GM19043 (cell line): ENCODE data around the gene ASCC1.

Experiments
- ATAC-seq: cut with Tn5 transposase; IDR thresholded peaks from one replicate; pipeline ENCODE4 v1.9.1; 2021; ENCODE audit warnings: low read depth; ENCODE audit not compliant: unreplicated experiment

Gene ASCC1

GRCh38 chr10:72086466-72087391 is 129.3 kb downstream of the ASCC1 start:
- ATAC-seq, result no peak

DNA sequence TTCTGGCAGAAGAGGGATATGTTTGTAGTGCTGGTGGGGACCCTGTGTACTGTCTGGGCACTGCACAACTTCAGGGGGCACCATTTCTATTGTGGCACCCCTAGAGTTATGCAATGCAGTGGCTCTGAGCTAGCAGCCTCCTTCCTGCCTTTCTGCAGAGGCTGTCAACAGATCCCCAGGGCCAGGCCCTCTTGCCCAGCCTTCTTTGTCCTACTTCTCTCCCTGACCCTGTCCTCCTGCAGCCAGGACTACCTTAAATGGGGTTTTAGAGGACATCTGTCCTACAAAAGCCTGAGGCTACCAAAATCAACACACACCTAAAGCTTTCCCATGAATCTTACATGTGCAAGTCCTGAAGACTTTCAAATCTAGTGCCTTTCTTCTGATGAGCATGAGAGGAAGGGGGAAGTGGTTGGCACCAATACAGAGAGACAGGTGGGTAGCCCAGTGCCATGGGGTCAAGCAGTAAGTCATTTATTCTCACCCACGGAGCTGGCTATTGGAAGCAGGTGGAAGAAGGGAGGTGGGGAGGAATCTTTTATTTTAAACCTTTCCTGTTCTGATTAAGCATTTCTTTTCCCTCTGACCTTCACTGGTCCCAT is 130.1 kb downstream of the ASCC1 start:
- no peak for ATAC-seq

- ATAC-seq, result no peak
Measured at GRCh38 chr10:72085166-72085565, 130.9 kb downstream of the ASCC1 start.

GRCh38 chr10:72083790-72084459 is 132.2 kb downstream of the ASCC1 start:
- no peak for ATAC-seq

DNA sequence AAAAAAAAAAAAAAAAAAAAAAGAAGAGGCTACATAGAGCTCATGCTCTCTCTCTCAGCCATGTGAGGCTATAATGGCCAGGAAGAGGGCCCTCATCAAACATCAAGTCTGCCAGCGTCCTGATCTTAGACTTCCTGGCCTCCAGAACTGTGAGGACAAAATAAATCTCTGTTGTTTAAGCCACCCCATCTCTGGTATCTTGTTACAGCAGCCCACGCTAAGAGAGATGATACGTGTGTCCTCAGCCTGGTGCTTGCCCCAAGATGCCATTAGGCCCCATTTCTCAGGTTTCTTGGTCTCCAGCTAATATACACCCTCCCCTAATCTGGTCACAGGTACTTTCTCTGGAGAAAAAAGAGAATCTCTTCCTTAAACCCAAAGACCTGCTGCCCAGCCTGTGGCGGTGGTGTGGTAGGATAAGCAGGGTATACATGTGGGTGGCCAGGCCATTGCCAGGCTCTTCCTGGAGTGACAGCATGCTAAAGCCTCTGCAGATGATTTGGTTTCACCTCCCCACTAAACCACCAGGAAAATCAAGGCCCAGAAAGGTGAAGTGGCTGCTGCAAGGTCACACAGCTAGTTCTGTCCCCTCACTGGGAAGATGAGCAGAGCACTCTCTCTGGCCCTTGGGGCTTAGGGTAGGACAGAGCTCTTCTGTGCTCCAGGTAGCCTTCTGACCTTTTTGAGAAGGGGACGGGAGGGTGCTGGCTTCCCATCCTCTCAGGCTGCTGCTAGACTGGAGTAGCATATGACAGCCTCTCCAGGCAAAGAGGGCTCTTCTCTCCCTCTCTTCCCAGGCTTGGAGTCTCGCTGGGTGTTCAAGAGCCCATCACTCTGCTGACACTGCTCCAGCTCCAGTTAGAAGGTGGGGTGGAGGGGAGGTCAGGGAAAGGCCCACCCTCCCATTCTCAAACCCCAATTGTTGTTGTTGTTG is 133.0 kb downstream of the ASCC1 start:
- no peak for ATAC-seq

- ATAC-seq, result no peak
Measured at GRCh38 chr10:72081772-72082590, 134.1 kb downstream of the ASCC1 start.

DNA sequence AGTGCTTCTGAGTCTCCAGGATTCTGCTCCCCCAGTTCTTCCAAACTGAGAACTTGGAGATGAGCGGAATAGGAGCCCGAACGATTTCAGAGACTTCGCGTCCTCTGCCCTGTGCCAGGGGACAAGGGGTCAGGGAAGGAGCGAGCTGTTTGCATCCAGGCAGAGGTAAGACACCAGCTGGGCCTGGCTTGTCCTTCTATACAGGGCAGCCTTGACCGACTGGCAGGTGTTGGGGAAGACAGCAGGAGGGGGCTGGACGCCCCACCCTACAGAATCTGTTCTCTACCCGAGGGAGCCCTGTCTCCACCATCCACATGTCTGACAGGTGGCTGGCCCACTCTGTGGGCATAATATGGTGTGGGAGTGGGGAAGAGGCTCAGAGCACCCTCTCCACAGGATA is 134.9 kb downstream of the ASCC1 start:
- no peak for ATAC-seq

- ATAC-seq, result no peak
Measured at GRCh38 chr10:72080042-72080975, 135.8 kb downstream of the ASCC1 start.

DNA sequence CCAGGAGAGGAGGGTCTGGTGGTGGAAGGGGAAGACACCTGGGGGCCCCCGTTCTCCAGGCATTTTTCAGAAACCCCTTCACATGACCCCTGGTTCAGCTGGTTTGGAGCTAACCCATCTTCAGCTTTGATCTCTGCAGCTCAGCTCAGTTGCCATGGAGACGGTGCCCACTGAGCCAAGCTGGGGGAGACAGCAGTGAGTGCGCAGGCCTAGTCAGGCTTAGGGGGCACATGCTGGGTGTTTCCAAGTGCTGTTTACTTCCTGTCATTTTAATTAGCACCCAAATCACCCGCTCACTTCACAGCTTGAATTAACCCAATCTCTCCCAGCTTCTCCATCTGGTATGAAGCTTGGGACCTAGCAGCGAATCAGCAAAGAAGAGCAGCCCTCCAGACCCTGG is 136.7 kb downstream of the ASCC1 start:
- no peak for ATAC-seq

DNA sequence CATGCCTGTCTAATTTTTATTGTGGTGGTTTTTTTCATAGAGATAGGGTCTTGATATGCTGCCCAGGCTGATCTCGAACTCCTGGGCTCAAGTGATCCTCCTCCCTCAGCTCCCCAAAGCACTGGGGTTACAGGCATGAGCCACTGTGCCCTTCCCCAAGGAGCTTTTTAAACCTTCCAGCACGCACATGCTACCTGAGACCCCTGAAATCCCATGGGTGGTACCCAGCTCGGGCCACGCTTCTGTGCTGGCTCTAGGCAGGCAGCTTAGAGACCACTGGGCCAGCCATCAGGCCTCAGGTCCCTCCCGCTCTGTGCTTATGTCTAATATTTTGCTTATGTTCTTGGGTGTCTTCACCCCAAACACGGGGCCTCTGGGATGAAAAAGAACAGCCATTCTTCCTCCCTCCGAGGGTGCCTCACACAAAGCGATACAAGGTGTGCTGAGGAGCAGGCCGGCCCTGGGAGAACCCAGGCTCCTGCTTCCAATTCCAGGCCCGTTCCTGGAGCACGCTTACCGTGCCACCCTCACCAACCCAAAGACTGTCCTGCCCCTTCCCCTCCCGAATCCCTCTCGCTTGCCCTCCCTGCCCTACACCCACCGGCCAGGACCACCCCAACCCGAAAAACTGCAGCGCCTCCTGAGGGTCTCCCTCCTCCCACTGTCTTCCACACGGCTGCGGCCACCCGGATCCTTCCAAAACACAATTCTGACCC is 138.6 kb downstream of the ASCC1 start:
- no peak for ATAC-seq

DNA sequence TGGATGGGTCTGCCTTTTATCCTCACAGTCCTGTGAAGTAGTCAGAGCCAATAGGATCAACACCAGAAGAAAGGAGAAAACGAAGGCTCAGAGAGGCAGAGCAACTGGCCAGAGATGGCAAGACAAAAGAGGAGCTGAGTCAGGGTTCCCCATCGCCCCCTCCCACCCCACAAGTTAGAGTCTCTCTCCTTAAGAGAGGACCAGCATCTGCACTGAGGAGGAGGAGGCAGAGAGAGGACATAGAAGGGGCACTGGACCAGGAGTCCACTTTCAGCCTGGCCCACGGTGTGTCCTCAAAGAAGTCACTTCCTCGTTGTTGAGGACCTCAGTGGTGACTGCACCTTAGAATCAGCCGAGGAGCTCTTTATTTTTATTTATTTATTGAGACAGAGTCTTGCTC is 139.3 kb downstream of the ASCC1 start:
- no peak for ATAC-seq

DNA sequence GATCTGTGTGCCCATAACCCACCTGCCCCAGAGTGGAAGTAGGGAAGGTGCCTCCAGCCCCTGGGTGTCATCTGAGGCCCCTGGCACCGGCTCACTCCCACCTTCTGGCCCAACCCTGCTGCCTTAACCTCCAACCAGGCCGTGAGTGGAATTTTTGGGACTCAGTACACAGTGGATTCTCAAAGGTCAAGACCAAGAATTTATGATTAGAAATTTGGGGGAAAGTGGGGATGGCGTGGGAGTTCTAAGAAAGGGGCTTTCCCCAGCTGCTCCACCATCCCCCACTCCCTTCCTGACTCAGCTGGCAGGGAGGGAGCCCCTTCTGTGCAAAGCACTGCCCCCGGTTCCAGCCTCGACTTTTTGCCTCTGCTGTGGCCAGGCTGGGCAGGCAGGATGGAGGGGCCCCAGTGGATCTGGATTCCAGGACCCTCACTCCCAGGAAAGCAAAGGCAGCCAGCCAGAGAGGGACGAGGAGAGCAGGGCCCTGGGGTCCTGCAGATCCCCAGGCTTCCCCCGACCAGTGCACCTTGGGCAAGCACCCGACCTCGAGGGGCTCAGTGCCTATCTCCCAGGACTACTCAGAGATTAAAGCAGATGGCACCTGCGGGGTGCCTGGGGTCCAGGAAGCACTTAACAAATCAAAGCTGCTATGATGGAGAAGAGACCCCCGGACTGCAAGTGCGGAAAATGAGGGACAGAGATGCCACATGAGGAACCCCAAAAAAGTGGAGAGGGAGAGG is 140.5 kb downstream of the ASCC1 start:
- ATAC-seq, result no peak

DNA sequence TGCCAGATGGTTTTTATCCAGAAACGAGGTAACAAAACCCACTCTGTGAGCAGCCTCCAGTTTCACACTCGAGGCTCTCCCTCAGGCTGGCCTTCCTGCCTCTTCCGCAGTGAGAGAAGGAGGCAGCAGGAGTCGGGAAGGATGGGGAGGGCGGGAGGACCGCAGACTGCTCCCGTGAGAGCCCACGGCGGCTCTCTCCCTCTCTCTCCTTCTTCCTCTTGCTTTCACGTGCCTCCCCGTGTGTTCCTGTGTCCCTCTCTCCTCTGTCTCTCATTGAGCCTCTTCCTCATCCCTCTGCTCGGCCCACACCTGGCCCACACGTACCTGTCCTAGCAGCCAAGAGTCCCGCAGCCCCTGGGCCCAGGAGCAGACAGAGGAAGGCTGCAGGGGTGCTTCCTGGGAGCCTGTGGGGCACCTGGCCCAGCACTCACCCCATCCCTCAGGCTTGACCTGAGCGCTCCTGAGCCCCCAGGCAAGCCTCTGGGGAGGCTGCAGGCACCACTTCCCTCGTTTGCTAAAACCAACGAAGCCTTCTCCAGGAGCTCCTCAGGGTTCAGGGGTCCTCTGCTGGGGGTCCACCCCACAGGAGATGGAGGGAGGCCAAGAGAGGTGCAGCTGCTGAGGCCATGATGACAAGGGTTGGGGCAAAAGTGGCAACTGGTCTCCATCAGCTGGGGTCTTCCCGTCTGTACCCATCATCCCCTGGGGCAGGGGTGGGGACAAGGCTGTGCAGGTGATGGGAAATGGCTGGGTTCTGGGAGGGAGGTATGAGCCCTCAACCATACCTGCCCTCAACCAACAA is 141.3 kb downstream of the ASCC1 start:
- no peak for ATAC-seq

GRCh38 chr10:72073708-72074573 is 142.1 kb downstream of the ASCC1 start:
- ATAC-seq, result no peak

DNA sequence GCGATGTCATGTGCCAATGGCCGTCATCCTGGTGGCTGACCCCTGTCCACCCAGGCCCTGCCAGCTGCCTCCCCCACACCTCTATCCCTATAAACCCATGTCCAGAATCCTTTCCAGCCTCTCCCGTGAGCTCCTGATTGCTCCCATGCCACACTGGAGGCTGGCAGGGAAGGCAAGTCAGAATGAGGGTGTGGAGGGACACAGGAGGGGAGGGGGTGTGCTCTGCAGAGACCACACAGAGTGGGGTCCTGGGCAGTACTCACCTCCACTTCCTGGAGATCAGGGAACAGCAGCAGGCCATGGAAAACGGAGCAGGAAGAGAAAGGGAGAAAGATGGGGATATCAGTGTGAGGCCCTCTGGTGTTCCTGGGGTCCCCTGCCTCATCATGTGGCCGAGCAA is 143.4 kb downstream of the ASCC1 start:
- no peak for ATAC-seq

- ATAC-seq, result no peak
Measured at GRCh38 chr10:72072046-72072445, 144.0 kb downstream of the ASCC1 start.
